GM21423 (cell line): ENCODE results near the gene ADGB.
A peak's percentile ranks its signal among the peaks of the same experiment; 100 is the strongest.
"Not testable (repeated sequence)": the region's sequence is repeated elsewhere in the genome, so short reads cannot be mapped to it uniquely, and the experiment has no call there.

Experiments used
- ATAC-seq: cut with Tn5 transposase; IDR thresholded peaks from one replicate; pipeline ENCODE4 v1.9.1; 2021; ENCODE audit warnings: mild to moderate bottlenecking, moderate library complexity; ENCODE audit not compliant: unreplicated experiment

ADGB gene

GRCh38 chr6:146741609-146742008 lies 142.8 kb downstream of the ADGB start:
- ATAC-seq = no peak

DNA sequence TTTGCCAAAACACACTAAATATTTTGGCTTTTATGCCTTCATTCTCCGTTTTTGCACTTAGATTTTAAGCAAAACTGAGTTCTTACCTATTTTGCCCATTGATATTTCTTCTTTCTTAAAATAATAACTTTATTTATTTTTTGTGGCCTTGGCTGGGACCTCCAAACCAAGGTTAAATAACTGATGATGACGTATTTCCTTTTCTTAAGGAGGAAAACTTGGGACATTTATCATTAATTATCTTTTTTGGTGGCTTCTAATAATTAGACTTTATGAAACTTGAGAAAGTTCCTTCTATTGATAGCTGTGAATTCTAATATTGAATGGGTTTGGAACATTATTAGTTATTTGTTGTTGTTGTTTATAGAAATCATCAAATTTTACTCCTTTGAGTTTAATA lies 154.5 kb downstream of the ADGB start:
- no peak for ATAC-seq

- no peak for ATAC-seq
These were observed 168.9 kb downstream of the ADGB start for GRCh38 chr6:146767632-146768031.

DNA sequence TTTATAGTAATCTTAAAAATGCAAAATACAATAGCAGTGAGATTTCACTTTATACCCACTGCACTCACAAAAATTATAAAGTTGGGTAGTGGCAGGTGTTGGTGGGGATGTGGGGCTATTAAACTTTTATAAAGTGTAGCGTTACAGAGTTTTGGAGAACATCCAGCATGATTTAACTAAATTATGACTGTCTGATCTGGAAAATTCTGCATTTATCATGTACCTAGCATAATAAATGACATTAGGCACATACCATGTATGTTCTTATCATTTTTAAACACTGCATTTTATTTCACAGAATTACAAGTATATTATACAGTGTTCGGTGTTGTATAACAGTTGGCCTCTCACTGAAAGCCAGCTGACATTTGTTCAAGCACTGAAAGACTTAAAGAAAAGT lies 169.9 kb downstream of the ADGB start:
- no peak for ATAC-seq

GRCh38 chr6:146770275-146770964 lies 171.6 kb downstream of the ADGB start:
- ATAC-seq = no peak

GRCh38 chr6:146770965-146771735 lies 172.4 kb downstream of the ADGB start:
- no peak for ATAC-seq

GRCh38 chr6:146775220-146775619 lies 176.4 kb downstream of the ADGB start:
- ATAC-seq = no peak

- no peak for ATAC-seq
These were observed 183.1 kb downstream of the ADGB start for GRCh38 chr6:146781836-146782235.

- peak; percentile 86 for ATAC-seq
These were observed 186.3 kb downstream of the ADGB start for GRCh38 chr6:146785001-146785585.

GRCh38 chr6:146787876-146788508 lies 189.2 kb downstream of the ADGB start:
- no peak for ATAC-seq

DNA sequence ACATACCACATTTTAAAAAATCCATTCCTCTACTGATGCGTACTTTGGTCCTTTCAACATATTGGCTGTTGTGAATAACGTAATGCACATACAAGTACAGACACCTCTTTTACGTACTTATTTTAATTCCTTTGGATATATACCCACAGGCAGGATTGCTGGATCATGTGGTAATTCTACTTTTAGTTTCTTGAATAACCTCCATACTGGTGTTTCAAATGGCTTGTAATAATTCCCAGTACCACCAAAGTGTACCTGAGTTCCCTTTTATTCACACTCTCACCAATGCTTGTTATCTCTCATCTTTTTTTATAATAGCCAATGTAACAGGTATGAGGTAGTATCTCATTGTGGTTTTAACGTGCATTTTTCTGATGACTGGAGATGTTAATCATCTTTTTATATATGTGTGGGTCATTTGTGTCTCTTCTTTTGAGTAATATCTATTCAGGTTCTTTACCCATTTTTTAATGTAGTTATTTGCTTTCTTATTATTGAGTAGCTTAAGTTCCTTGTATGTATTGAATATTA lies 191.9 kb downstream of the ADGB start:
- no peak for ATAC-seq

- no peak for ATAC-seq
These were observed 193.2 kb downstream of the ADGB start for GRCh38 chr6:146791930-146792329.

- not testable (repeated sequence) for ATAC-seq
These were observed 194.4 kb downstream of the ADGB start for GRCh38 chr6:146793218-146793617.

DNA sequence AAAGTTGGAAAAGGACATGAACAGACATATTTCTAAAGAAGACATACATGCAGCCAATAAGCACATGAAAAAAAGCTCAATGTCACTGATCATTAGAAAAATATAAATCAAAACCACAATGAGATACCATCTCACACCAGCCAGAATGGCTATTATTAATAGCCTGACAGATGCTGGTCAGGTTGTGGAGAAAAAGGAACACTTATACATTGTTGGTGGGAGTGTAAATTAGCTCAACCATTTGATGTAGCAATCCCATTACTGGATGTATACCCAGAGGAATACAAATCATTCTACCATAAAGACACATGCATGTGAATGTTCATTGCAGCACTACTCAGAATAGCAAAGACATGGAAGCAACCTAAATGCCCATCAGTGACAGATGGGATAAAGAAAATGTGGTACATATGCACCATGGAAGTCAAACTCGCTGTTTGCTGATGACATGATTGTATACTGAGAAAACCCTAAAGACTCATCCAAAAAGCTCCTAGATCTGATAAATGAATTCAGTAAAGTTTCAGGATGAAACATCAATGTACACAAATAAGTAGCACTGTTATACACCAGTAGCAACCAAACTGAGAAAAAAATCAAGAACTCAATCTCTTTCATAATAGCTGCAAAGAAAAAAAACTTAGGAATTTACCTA lies 196.8 kb downstream of the ADGB start:
- ATAC-seq = no peak

DNA sequence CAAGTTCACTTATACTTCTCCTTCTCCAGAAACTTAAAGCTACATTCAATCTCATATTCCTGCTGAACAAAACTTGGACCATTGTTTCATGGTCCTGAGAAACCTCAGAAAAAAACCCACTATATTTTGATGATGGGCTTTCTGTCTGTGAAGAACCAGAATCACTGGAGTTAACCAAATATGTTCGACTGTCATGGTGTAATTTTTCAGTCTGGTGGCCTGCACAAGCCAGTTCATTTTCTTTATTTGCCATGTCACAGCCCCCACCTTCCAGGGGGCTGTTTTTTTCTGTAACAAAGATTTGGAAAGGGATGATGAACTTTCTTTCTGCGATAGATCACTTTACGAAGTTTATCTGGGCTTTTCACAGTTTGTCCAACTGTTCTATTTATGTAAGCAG lies 204.4 kb downstream of the ADGB start:
- ATAC-seq = not testable (repeated sequence)

- ATAC-seq = no peak
These were observed 204.8 kb downstream of the ADGB start for GRCh38 chr6:146803601-146804000.

DNA sequence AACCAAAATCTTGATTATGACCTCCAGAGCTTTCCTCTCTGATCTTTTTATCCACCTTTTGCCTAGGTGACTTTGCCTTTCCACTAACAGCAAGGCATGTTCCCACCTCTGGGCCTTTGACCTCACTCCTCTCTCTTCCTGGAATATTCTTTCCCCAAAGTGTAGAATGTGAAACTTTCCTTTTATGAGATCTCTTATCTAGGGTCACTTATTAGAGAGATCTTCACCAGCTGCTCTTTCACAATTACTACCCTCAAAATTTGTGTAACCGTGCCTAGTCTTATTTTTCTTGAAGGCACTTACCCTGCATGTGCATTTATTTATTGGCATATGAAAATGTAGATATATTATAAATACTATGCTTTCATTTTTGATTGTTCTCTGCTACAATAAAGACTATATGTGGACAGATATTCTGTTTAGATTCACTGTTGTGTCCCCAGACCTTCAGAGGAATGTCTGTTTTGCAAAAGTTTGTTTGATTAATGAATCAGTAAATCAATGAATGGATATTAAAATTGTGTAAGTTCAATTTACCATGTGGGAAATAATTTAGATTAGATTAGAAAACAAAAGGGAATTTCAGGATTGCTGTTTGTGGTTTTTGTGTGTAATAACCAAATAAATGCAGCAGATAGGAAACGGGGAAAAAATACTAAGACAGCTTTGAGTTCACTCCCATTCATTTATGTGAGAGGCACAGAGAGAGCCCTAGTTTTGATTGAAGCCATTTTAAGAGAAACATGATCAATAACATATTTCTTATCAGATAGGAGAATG lies 207.0 kb downstream of the ADGB start:
- ATAC-seq = no peak

DNA sequence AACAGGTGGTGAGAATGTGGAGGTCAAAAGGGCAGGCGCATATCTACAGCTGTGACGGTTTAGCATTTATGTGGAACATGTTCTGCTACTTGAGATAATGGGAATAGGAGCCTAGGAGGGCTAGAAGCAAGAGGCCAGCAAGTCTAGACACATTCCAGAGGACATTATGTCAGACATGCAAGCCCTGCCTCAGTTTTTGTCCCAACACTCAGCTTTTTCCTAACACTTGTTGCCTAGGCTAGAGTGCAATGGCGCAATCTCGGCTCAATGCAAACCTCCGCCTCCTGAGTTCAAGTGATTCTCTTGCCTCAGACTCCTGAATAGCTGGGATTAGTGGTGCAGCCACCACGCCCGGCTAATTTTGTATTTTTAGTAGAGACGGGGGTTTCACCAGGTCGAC lies 210.2 kb downstream of the ADGB start:
- ATAC-seq = not testable (repeated sequence)

DNA sequence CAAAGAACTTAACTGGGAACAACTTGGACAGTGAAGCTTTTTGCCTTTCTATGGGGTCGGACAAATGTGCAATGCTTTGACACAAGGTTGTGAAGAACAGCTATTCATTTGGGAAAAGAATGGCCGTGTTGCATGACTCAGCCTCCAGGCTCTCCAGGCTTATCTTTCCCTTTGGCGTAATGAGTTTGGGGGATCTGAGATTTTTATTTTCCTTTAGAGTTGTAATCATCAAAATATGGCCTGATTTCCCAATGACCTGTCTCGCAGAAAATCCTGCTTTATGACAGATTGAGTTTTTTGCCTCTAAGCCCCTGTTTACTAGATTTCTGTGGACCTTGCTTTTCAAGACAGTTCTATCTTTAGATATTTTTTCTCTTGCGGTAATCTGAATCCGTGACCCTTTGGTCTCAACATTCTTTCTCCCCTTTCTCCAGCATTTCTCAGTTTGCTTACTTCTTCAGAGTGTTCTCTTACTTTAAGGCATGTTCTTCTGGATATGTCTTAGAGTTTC lies 214.1 kb downstream of the ADGB start:
- not testable (repeated sequence) for ATAC-seq

GRCh38 chr6:146813554-146813953 lies 214.8 kb downstream of the ADGB start:
- no peak for ATAC-seq
